GM21737 (cell line): Measurements from ENCODE around the gene MAPKAPK3.
"Not testable (repeated sequence)": the region's sequence is repeated elsewhere in the genome, so short reads cannot be mapped to it uniquely, and the experiment has no call there.

ENCODE experiments used
- ATAC-seq: cut with Tn5 transposase; IDR thresholded peaks from one replicate; pipeline ENCODE4 v1.9.1; 2021; ENCODE audit warnings: mild to moderate bottlenecking, moderate library complexity; ENCODE audit not compliant: unreplicated experiment

The MAPKAPK3 gene

DNA sequence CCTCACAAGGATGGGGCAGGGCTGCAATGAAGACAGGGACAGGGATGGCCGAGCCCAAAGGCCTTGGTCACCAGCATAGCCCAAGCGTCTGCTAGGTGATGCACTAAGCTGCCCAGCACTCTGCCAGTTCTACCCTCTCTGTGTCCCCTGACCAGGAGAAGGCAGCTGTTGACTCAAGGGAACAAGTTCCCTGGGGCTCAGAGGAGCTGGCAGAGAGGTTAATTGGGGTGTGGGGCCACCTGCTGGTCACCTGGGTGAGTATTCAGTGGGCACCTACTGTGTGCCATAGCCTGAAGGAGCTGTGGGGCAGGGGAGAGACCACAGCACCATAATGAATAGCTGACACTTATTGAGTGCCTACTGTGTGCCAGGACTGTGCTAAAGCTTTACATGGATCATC lies 35.8 kb downstream of the MAPKAPK3 start:
- ATAC-seq = no peak

DNA sequence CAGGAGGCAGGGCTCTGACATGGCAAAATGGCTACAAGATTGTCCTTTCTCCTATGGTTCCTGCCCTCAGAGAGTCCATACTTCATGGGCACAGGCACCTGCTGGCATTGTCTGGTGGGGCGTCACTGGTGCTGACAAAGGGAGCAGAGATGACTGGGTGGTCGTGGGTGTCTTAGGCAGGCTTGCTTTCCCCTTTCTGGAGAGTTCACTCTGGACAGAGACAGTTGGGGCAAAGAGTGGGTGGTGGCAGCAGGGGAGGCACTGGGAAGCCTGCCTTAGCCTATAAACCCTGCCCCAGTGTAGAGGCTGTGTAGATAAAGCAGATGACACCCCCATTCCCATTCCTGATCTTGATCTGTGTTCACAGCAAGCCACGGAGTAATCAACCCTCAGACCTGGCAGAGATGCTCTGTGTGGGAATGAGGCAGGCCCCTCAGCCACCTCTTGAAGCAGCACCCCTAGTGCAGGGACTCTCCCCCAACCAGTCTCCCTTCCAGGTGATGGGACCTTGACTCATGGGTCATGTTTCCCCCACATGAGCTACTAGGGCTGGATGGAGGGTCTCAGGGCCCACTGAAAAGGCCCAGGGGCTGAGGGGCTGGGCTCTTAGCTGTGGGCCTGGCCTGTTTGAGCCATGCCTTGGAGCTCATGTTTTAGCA lies 37.1 kb downstream of the MAPKAPK3 start:
- no peak for ATAC-seq

DNA sequence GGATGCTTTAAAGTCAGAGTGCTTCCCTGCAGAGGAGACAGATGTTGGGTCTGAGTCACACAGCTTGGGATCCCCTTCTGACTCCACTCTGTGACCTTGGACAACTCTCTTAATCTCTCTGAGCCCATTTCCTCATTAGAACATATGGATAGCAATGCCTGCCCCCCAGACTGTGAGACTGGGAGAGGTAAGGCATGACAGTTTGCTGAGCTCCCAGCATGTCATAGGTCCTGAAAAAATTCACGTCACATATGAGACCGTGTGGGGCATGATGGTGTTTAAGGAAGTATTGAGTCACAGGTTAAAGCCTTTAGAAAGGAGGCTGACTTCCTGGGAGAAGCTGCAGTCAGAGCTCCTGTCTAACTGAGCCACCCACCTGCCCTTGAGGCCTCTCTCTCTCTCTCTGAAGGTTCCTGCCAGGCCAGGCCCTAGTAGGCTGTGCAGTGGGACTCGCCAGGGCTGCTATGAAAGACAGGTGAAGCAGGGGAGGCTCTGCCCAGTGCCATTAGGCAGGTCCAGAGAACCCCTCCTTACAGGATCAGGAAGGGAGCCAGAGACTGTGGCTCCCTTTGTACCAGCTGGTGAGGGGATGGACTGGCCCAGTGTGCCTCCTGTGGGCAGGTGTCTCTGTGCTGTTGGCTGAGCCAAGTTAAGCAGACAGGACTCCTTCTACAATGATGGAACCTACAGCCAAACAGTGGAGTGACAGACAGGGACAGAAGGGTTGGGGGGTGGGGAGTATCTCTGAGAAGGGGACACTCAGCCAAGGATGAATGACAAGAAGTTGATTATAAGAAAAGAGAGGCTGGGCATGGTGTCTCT lies 38.3 kb downstream of the MAPKAPK3 start:
- ATAC-seq = no peak

- ATAC-seq = no peak
Observed at GRCh38 chr3:50656417-50657195, 39.7 kb downstream of the MAPKAPK3 start.

DNA sequence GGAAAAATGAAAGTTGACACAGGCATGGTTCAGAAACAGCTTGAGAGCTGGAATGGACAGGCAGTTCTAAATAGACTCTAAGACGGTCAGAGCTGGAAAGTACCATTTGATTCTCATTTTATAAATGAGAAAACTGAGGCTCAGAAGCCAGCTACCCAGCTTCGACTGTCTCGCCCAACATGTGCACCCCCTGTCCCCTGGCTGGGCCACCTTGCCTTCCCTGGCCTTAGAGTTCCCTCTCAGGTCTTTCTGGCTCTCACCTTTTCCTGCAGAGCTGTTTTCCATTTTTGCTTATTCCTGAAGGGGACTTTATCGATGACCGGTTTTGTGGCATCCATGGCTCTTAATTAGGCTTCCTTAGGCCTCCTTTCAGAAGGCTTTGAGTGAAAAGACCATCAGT lies 40.5 kb downstream of the MAPKAPK3 start:
- no peak for ATAC-seq

GRCh38 chr3:50657816-50658215 lies 40.9 kb downstream of the MAPKAPK3 start:
- no peak for ATAC-seq

DNA sequence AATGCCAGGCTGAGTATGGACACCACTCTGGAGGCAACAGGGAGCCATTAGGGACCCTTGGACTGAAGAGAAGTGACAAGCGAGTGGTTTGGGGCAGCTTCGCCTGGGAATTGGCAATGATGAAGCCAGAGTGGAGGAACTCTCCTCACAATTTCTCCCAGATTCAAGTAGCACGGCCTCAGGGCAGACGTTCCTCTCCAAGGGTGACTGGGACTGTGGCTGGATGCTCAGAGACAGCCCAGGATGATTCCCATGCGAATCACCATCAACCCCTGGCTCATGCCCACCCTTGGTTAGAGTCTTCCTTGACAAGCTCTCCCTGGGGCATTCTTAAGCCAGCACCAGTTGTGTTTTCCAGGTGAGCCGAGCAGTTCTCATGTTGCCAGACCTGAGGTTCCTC lies 41.5 kb downstream of the MAPKAPK3 start:
- no peak for ATAC-seq

- ATAC-seq = no peak
Observed at GRCh38 chr3:50658831-50659230, 41.9 kb downstream of the MAPKAPK3 start.

DNA sequence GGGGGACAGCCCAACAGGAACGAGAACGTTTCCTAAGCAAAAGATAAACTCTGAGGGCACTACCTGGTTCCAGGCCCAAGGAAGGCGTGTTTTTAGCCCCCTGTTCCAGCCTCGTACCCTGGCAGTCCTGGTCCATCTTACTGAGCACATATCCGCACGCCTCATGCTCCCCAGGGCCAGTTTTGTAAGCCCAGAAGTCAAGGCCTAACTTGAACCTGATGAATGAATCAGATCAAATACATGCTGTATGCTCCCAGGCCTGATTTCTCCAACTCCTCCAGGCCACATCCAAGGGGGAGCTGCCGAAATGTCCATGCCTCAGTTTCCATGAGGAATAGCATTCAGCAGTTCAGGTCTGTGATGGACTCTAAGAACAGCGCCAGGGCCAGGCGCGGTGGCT lies 43.4 kb downstream of the MAPKAPK3 start:
- ATAC-seq = no peak

GRCh38 chr3:50661321-50661837 lies 44.4 kb downstream of the MAPKAPK3 start:
- ATAC-seq = no peak

DNA sequence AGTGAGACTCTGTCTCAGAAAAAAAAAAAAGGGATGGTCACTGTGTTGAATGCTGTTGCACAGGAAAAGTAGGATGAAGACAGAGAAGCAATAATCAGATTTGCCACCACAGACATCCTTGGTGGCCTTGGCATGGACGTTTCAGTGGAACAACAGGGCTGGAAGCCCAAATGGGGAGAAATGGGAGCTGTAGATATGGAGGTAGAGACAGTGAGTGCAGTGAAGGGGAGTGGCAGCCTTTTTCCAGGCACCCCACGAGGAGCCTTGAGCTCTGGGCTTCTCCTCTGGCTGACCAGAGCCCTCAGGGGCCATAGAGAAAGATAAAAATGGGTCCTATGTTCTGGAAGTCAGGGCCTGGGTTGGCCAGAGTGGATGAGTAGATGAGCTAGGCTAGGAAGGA lies 45.5 kb downstream of the MAPKAPK3 start:
- ATAC-seq = no peak

DNA sequence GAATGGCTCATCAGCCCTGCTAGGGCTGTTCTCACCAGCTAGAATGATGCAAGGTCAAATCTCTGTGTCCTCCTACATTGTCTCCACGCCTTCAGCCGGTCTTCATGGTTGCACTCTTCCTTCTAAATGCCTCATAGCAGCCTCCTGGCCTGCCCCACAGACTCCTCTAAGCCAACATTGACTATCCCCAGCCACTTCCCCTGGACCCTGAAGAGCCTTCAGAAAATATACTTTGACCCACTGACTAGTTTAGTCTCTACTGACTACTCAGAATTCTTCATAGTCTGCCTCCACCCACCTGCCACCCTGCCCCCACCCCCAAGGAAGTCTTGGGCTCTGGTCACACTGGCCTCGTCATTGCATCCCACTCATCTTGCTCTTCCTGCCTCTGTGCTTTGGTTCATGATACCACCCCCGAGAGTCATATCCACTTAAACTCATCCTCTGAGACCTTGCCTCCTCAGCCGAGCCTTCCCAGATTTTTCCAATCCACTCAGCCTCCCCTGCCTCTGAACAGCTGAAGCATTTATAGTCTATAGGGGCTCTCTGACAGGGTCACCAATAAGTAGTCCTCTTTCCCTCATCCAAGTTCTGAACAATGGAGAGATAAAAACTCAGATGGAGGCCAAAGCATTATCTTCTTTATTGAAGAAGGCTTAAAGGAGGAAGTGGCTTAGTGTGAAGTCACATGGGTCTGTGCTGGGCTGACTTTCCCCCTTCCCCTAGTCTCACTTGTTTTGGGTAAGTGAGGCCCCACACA lies 48.3 kb downstream of the MAPKAPK3 start:
- ATAC-seq = no peak

GRCh38 chr3:50665841-50666115 lies 48.8 kb downstream of the MAPKAPK3 start:
- ATAC-seq = not testable (repeated sequence)

- ATAC-seq = no peak
Observed at GRCh38 chr3:50666837-50667236, 49.9 kb downstream of the MAPKAPK3 start.

- no peak for ATAC-seq
Observed at GRCh38 chr3:50671331-50671730, 54.4 kb downstream of the MAPKAPK3 start.

DNA sequence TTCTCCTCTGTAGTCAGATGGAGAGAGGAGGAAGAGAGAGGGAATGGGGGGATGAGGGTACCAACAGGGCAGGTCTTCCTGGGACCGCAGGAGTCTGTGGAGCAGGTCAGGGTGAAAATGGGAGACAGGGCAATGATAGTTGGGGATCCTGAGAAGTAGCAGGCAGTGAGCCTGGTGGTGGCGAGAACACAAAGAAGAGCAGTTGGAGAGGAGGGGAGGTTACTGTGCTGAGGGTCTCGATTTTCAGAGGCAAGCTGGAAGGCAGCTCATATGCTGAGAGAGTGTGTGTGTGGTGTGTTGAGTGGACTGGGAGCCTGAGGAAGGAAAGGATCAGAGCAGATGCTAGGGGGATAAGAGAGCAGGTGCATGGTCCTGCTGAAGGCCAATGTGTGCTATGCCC lies 55.7 kb downstream of the MAPKAPK3 start:
- ATAC-seq = no peak

DNA sequence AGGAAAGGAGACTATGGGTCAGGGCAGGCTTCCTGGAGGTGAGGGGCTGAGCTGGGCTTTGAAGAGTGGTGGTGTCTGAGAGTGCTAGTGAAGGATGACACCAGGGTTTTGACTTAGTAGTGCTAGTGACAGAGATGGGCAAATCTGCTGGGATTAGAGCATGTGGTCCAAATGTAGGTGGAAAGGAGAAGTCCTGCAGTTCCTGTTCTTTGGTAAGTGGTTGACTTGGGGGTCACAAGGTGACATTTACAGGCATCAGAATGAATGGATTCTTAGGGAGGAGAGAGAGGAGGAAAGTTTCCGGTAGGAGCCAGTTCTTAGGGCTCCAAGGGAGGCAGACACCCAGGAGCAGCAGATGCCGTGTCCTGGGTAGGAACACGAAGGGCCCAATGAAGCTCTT lies 57.0 kb downstream of the MAPKAPK3 start:
- ATAC-seq = no peak

- ATAC-seq = no peak
Observed at GRCh38 chr3:50674349-50675178, 57.6 kb downstream of the MAPKAPK3 start, which contains the start of gene DOCK3. TSS of gene DOCK3 (plus strand) at chr3:50674927. CDS start at chr3:50675264, 337 bp downstream.

DNA sequence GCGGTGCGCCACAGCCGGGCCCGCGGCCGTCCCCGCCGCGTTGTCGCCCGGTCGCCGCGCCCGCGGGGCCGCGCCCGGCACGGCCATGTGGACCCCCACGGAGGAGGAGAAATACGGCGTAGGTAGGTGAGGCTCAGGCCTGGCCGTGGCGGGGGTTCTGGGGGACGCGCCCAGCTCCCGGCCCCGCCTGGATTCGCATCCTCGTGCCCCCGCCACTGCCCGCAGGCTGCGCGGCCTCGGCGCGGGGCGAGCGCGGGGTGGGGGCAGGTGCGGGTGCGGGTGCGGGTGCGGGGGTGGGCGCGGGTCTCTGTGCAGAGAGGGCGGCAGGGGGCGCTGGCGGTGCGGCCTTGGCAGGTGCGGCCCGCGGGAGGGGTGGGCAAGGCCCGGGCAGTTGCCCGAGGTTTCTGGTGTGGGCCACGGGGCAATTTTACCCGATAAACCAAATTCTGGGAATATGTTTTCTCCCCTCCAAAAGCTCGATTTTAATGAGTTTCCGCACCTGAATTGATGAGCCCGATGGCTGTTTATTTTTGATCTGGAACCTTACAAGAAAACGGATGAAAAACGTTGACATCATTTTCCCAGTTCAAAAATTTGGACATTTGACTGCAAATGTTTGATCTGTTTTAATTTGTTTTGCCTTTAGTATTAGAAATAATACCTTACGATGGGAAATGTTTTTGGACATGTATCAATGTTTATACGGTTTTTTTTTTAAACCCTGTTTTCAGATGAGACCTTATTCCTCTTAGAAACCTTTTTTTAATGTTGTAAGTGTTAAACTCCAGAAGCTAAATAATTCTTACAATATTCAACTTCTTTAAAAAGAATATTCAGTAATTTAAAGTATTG lies 58.5 kb downstream of the MAPKAPK3 start:
- ATAC-seq = no peak
